NCI-H128 (cell line): ENCODE measurements around the gene CASP8.

Experiments
- DNase-seq: peaks from one replicate; lab custom pipeline; 2025; ENCODE audit not compliant: unreplicated experiment; lab: John Stamatoyannopoulos, UW

Gene CASP8

GRCh38 chr2:201329409-201329808, 69.1 kb downstream of the CASP8 start:
- no peak for DNase-seq
